Tibial nerve (tissue), 4 donors: ENCODE measurements around the gene CD82.

ENCODE experiments used
- CTCF ChIP-seq, 5 experiments: fragments of 200-600 bp in 3 of 5; fragments of 450-650 bp in 2 of 5; sonication (generic) in 3 of 5; IDR thresholded peaks; one replicate each; pipeline ENCODE4 v1.5.1; 2016 to 2019; ENCODE audit warnings: antibody characterized with exemption in 5 of 5, mild to moderate bottlenecking in 3 of 5, moderate library complexity in 2 of 5
- EP300 ChIP-seq, 2 donors: sonication (generic); formaldehyde crosslinking; IDR thresholded peaks; one replicate each; pipeline ENCODE4 v1.6.1; 2017; ENCODE audit warnings: antibody characterized with exemption in 2 of 2, mild to moderate bottlenecking in 1 of 2
- POLR2A ChIP-seq, 2 donors: fragments of 450-650 bp; IDR thresholded peaks; one replicate each; pipeline ENCODE4 v1.6.1; 2017; ENCODE audit warnings: antibody characterized with exemption in 2 of 2, mild to moderate bottlenecking in 2 of 2, moderate library complexity in 2 of 2

- TF ChIP-seq POLR2A (IDR thresholded peaks at IDR 0.05) (no peak), CTCF (IDR thresholded peaks at IDR 0.05) (no peak), EP300 (IDR thresholded peaks at IDR 0.05) (no peak)
These were observed 47.7 kb downstream of the CD82 start for GRCh38 chr11:44613153-44613552.
